Suprapubic skin (tissue), 4 donors: ENCODE data around the gene HMGCS2. TPM values are rescaled to one million over a fixed set of nuclear protein-coding genes. Genes with fewer than 3 reads are reported as not detected.
A peak's percentile ranks its signal among the peaks of the same experiment; 100 is the strongest.

Experiments
- DNase-seq, 2 donors: peaks; one replicate each; pipeline ENCODE4 v3.0.0-alpha.2; 2019; ENCODE audit warnings: low spot score in 2 of 2
- H3K27ac ChIP-seq: fragments of 200-600 bp; sonication (generic); one replicate; pipeline ENCODE4 v1.5.1; 2019
- H3K27me3 ChIP-seq: fragments of 200-600 bp; sonication (generic); one replicate; pipeline ENCODE4 v1.5.1; 2019
- H3K36me3 ChIP-seq: fragments of 200-600 bp; sonication (generic); one replicate; pipeline ENCODE4 v1.5.1; 2019
- H3K4me1 ChIP-seq: fragments of 200-600 bp; sonication (generic); one replicate; pipeline ENCODE4 v1.5.1; 2019
- H3K4me3 ChIP-seq: fragments of 200-600 bp; sonication (generic); one replicate; pipeline ENCODE4 v1.5.1; 2019; ENCODE audit warnings: mild to moderate bottlenecking
- H3K9me3 ChIP-seq: fragments of 200-600 bp; sonication (generic); one replicate; pipeline ENCODE4 v1.5.1; 2019
- CTCF ChIP-seq, 2 donors: fragments of 200-600 bp in 1 of 2; fragments of 450-650 bp in 1 of 2; sonication (generic) in 1 of 2; IDR thresholded peaks; one replicate each; pipeline ENCODE4 v1.5.1; 2016 to 2019; ENCODE audit warnings: antibody characterized with exemption in 2 of 2, mild to moderate bottlenecking in 1 of 2, moderate library complexity in 1 of 2
- EP300 ChIP-seq: sonication (generic); formaldehyde crosslinking; IDR thresholded peaks from one replicate; pipeline ENCODE4 v1.6.1; 2017; ENCODE audit warnings: antibody characterized with exemption
- POLR2A ChIP-seq, 2 donors: fragments of 450-650 bp; IDR thresholded peaks; one replicate each; pipeline ENCODE4 v1.6.1; 2017; ENCODE audit warnings: antibody characterized with exemption in 2 of 2, mild to moderate bottlenecking in 2 of 2, moderate library complexity in 2 of 2
- POLR2AphosphoS5 ChIP-seq, 3 donors: sonication (generic); formaldehyde crosslinking; IDR thresholded peaks; one replicate each; pipeline ENCODE4 v1.6.1; 2017; ENCODE audit warnings: antibody characterized with exemption in 3 of 3
- WGBS: methylation state at CpG from one replicate; pipeline ENCODE4 v1.1.5; 2018; 5-methylcytosine and 5-hydroxymethylcytosine counted together
- total RNA-seq, 4 donors: library from RNA; depleted of rRNA; stranded (reverse); fragments of >200 nt; gene quantifications; one replicate each; pipeline ENCODE4 v1.1.0, GENCODE V29; 2016

HMGCS2 gene
- total RNA-seq, 4 donors from 2014 or later, result 20.9 to 389 (median 33.5) TPM

- H3K27ac ChIP-seq, result no peak overlapping the region
- TF ChIP-seq CTCF (IDR thresholded peaks at IDR 0.05) (no peak), EP300 (no peak), POLR2AphosphoS5 (IDR thresholded peaks at IDR 0.05) (no peak), POLR2A (IDR thresholded peaks at IDR 0.05) (no peak)
- H3K9me3 ChIP-seq, result no peaks in the 10 kb centered on the region
- H3K4me1 ChIP-seq, result peaks cover 36% of the 10 kb centered on the region
- DNase-seq, result no peak
- H3K27me3 ChIP-seq, result no peaks in the 10 kb centered on the region
- WGBS, result 33% methylated on average over 2 of the region's 2 CpGs
- H3K36me3 ChIP-seq, result no peaks in the 10 kb centered on the region
- H3K4me3 ChIP-seq, result no peak overlapping the region
These were observed 1.2 kb downstream of the HMGCS2 start for GRCh38 chr1:119767486-119767885.

GRCh38 chr1:119766374-119766794, 2.3 kb downstream of the HMGCS2 start:
- Histone ChIP-seq H3K27ac (peak overlapping the region; percentile 5), H3K4me3 (no peak overlapping the region), H3K9me3 (no peaks in the 10 kb centered on the region), H3K36me3 (no peaks in the 10 kb centered on the region), H3K4me1 (peaks cover 30% of the 10 kb centered on the region), H3K27me3 (no peaks in the 10 kb centered on the region)
- no peak for DNase-seq
- WGBS, result 20% methylated on average over 4 of the region's 4 CpGs
- TF ChIP-seq POLR2A (IDR thresholded peaks at IDR 0.05) (no peak), EP300 (no peak), CTCF (IDR thresholded peaks at IDR 0.05) (no peak)

- H3K27me3 ChIP-seq, result no peaks in the 10 kb centered on the region
- no peaks in the 10 kb centered on the region for H3K9me3 ChIP-seq
- no peak for DNase-seq
- H3K4me1 ChIP-seq, result peaks cover 26% of the 10 kb centered on the region
- H3K27ac ChIP-seq, result no peak overlapping the region
- no peaks in the 10 kb centered on the region for H3K36me3 ChIP-seq
- TF ChIP-seq POLR2A (IDR thresholded peaks at IDR 0.05) (no peak), EP300 (no peak), CTCF (IDR thresholded peaks at IDR 0.05) (no peak), POLR2AphosphoS5 (IDR thresholded peaks at IDR 0.05) (no peak)
- no peak overlapping the region for H3K4me3 ChIP-seq
- WGBS, result 94% methylated on average over 6 of the region's 6 CpGs
These were observed 4.5 kb downstream of the HMGCS2 start for GRCh38 chr1:119764220-119764619.

GRCh38 chr1:119762953-119763352, 5.8 kb downstream of the HMGCS2 start:
- peaks cover 19% of the 10 kb centered on the region for H3K4me1 ChIP-seq
- 86% methylated on average over 1 of the region's 1 CpG for WGBS

GRCh38 chr1:119762409-119762808, 6.3 kb downstream of the HMGCS2 start:
- H3K36me3 ChIP-seq, result no peaks in the 10 kb centered on the region
- 78% methylated on average over 1 of the region's 1 CpG for WGBS
- no peak overlapping the region for H3K4me3 ChIP-seq
- no peak overlapping the region for H3K27ac ChIP-seq
- no peaks in the 10 kb centered on the region for H3K27me3 ChIP-seq
- no peaks in the 10 kb centered on the region for H3K9me3 ChIP-seq
- peaks cover 21% of the 10 kb centered on the region for H3K4me1 ChIP-seq
- DNase-seq, result no peak
- TF ChIP-seq EP300 (no peak), POLR2AphosphoS5 (IDR thresholded peaks at IDR 0.05) (no peak), CTCF (IDR thresholded peaks at IDR 0.05) (no peak), POLR2A (IDR thresholded peaks at IDR 0.05) (no peak)

More at GRCh38 chr1:119762953-119763352, 5.8 kb downstream of the HMGCS2 start:
- Histone ChIP-seq H3K36me3 (no peaks in the 10 kb centered on the region), H3K9me3 (no peaks in the 10 kb centered on the region), H3K4me3 (no peak overlapping the region), H3K27me3 (no peaks in the 10 kb centered on the region), H3K27ac (no peak overlapping the region)
- DNase-seq, result no peak
- TF ChIP-seq POLR2A (IDR thresholded peaks at IDR 0.05), result no peak
- TF ChIP-seq POLR2AphosphoS5 (IDR thresholded peaks at IDR 0.05), result no peak
- no peak for TF ChIP-seq EP300
- no peak for TF ChIP-seq CTCF (IDR thresholded peaks at IDR 0.05)
